Neuronal stem cell (in vitro differentiated cells): ENCODE data around the gene IGF1R.

Experiments
- DNase-seq: peaks from one replicate; pipeline ENCODE4 v3.0.0-alpha.2; 2013; ENCODE audit warnings: low spot score
- H2AFZ ChIP-seq: one replicate; pipeline ENCODE4 v1.6.1; 2013; ENCODE audit warnings: mild to moderate bottlenecking, low read length, inconsistent platforms
- H2AK5ac ChIP-seq: 2 replicates; pipeline ENCODE4 v1.6.1; 2013; ENCODE audit warnings: low read depth, mild to moderate bottlenecking, inconsistent platforms, low read length, moderate library complexity, mixed read lengths
- H2BK120ac ChIP-seq: 2 replicates; pipeline ENCODE4 v1.6.1; 2013; ENCODE audit warnings: low read depth, mild to moderate bottlenecking, inconsistent platforms, low read length, moderate library complexity, mixed read lengths
- H2BK12ac ChIP-seq: one replicate; pipeline ENCODE4 v1.6.1; 2013; ENCODE audit warnings: low read length, inconsistent platforms
- H2BK15ac ChIP-seq: 2 replicates; pipeline ENCODE4 v1.6.1; 2013; ENCODE audit warnings: mild to moderate bottlenecking, low read length, inconsistent platforms, mixed read lengths
- H2BK5ac ChIP-seq: one replicate; pipeline ENCODE4 v1.6.1; 2013; ENCODE audit warnings: inconsistent platforms, mild to moderate bottlenecking, low read length, moderate library complexity
- H3K14ac ChIP-seq: one replicate; pipeline ENCODE4 v1.6.1; 2013; ENCODE audit warnings: low read length, inconsistent platforms
- H3K18ac ChIP-seq: 2 replicates; pipeline ENCODE4 v1.6.1; 2013; ENCODE audit warnings: low read length, inconsistent platforms
- H3K23ac ChIP-seq: 2 replicates; pipeline ENCODE4 v1.6.1; 2013; ENCODE audit warnings: low read depth, mild to moderate bottlenecking, mixed read lengths, low read length, inconsistent platforms; ENCODE audit not compliant: poor library complexity
- H3K27ac ChIP-seq: replicated peaks from 3 replicates; pipeline ENCODE4 v1.5.1; 2013; ENCODE audit warnings: low read length, inconsistent platforms
- H3K27me3 ChIP-seq, 3 experiments: 2 replicates each; pipeline ENCODE4 v1.6.1; 2013; ENCODE audit warnings: low read length in 3 of 3, mild to moderate bottlenecking in 2 of 3, inconsistent platforms in 1 of 3, low read depth in 1 of 3, mixed read lengths in 1 of 3, moderate library complexity in 1 of 3; ENCODE audit not compliant: control insufficient read depth in 3 of 3, insufficient read depth in 3 of 3
- H3K36me3 ChIP-seq, 2 donors: replicated peaks in 1 of 2; 2 replicates each; pipeline ENCODE4 v1.6.1; 2013; ENCODE audit warnings: low read length in 2 of 2; ENCODE audit not compliant: control insufficient read depth in 2 of 2, insufficient read depth in 2 of 2
- H3K4ac ChIP-seq: 2 replicates; pipeline ENCODE4 v1.6.1; 2013; ENCODE audit warnings: inconsistent platforms, mild to moderate bottlenecking, low read length, moderate library complexity
- H3K4me1 ChIP-seq, 2 donors: 1 replicate in 1 of 2; 2 replicates in 1 of 2; pipeline ENCODE4 v1.6.1; 2013; ENCODE audit warnings: low read length in 2 of 2, low read depth in 1 of 2; ENCODE audit not compliant: control insufficient read depth in 2 of 2, insufficient read depth in 1 of 2
- H3K4me2 ChIP-seq: one replicate; pipeline ENCODE4 v1.6.1; 2013; ENCODE audit warnings: mild to moderate bottlenecking, low read length, inconsistent platforms; ENCODE audit not compliant: insufficient read depth, poor library complexity, severe bottlenecking
- H3K4me3 ChIP-seq, 2 donors: 2 replicates each; pipeline ENCODE4 v1.5.1; 2013; ENCODE audit warnings: low read length in 2 of 2, mild to moderate bottlenecking in 2 of 2, inconsistent platforms in 1 of 2, moderate library complexity in 1 of 2
- H3K79me1 ChIP-seq: one replicate; pipeline ENCODE4 v1.6.1; 2013; ENCODE audit warnings: low read depth, mild to moderate bottlenecking, inconsistent platforms, low read length, moderate library complexity
- H3K9ac ChIP-seq: one replicate; pipeline ENCODE4 v1.6.1; 2013; ENCODE audit warnings: mild to moderate bottlenecking, low read depth, low read length, inconsistent platforms; ENCODE audit not compliant: poor library complexity
- H3K9me3 ChIP-seq, 2 donors: replicated peaks in 1 of 2; 2 replicates each; pipeline versions ENCODE3 to v1.6.1; 2013; ENCODE audit warnings: low read length in 2 of 2, mild to moderate bottlenecking in 2 of 2, inconsistent platforms in 1 of 2, low read depth in 1 of 2, mixed read lengths in 1 of 2, moderate library complexity in 1 of 2; ENCODE audit not compliant: control insufficient read depth in 2 of 2, insufficient read depth in 1 of 2
- H4K8ac ChIP-seq: one replicate; pipeline ENCODE4 v1.6.1; 2013; ENCODE audit warnings: low read depth, mild to moderate bottlenecking, inconsistent platforms, low read length, moderate library complexity
- H4K91ac ChIP-seq: one replicate; pipeline ENCODE4 v1.6.1; 2013; ENCODE audit warnings: low read length, low read depth, mild to moderate bottlenecking, inconsistent platforms; ENCODE audit not compliant: poor library complexity
- WGBS, 2 donors: extraction: QIAGEN DNeasy Blood & Tissue Kit; methylation state at CpG; one replicate each; pipeline ENCODE4 v1.1.7; 2013; ENCODE audit warnings: missing lambda C conversion rate in 2 of 2, mixed read lengths in 1 of 2; ENCODE audit not compliant: insufficient read length in 2 of 2, insufficient replicate concordance in 1 of 2; ENCODE audit errors: extremely low coverage in 2 of 2; 5-methylcytosine and 5-hydroxymethylcytosine counted together

Gene IGF1R

GRCh38 chr15:98740295-98740694 lies 92.0 kb downstream of the IGF1R start:
- no peak for DNase-seq

GRCh38 chr15:98740963-98741362 lies 92.6 kb downstream of the IGF1R start:
- Histone ChIP-seq H3K4me1 (peaks cover 10 to 12% of the 10 kb centered on the region in 2 donors), H4K8ac (no peak overlapping the region), H3K27ac (no peak overlapping the region), H3K4ac (no peak overlapping the region), H4K91ac (no peak overlapping the region), H3K9ac (no peak overlapping the region), H3K4me2 (no peak overlapping the region), H2BK15ac (no peak overlapping the region), H3K23ac (no peak overlapping the region), H2AFZ (no peak overlapping the region), H3K27me3 (no peaks in the 10 kb centered on the region), H2BK120ac (no peak overlapping the region), H2BK12ac (no peak overlapping the region), H3K14ac (no peak overlapping the region), H3K4me3 (no peak overlapping the region), H3K79me1 (peaks cover 5% of the 10 kb centered on the region), H2BK5ac (no peak overlapping the region), H2AK5ac (no peak overlapping the region), H3K36me3 (no peaks in the 10 kb centered on the region), H3K18ac (no peak overlapping the region), H3K9me3 (peaks cover 0 to 3% of the 10 kb centered on the region in 2 donors)
- WGBS, 2 donors: no CpG with 5 or more reads among the region's 4 CpGs
- DNase-seq: no peak

More at GRCh38 chr15:98740295-98740694, 92.0 kb downstream of the IGF1R start:
- Histone ChIP-seq H3K36me3 (no peaks in the 10 kb centered on the region), H4K91ac (no peak overlapping the region), H3K4me1 (peaks cover 8 to 9% of the 10 kb centered on the region in 2 donors), H2AFZ (no peak overlapping the region), H4K8ac (no peak overlapping the region), H3K4me2 (no peak overlapping the region), H3K27ac (no peak overlapping the region), H2BK12ac (no peak overlapping the region), H3K79me1 (peaks cover 4% of the 10 kb centered on the region), H2BK120ac (no peak overlapping the region), H3K9ac (no peak overlapping the region), H3K27me3 (no peaks in the 10 kb centered on the region), H3K23ac (no peak overlapping the region), H2AK5ac (no peak overlapping the region), H3K9me3 (peaks cover 0 to 3% of the 10 kb centered on the region in 2 donors), H3K18ac (no peak overlapping the region), H3K4ac (no peak overlapping the region), H2BK5ac (no peak overlapping the region), H2BK15ac (no peak overlapping the region), H3K14ac (no peak overlapping the region), H3K4me3 (no peak overlapping the region)
- WGBS, 2 donors: no CpG with 5 or more reads among the region's 4 CpGs

- no peaks in the 10 kb centered on the region for H3K27me3 ChIP-seq
- H3K4me1 ChIP-seq: peaks cover 7 to 12% of the 10 kb centered on the region in 2 donors
- no peak overlapping the region for H2BK12ac ChIP-seq
- H3K23ac ChIP-seq: no peak overlapping the region
- H3K27ac ChIP-seq: no peak overlapping the region
- H2AK5ac ChIP-seq: no peak overlapping the region
- no peak overlapping the region for H2AFZ ChIP-seq
- H4K91ac ChIP-seq: no peak overlapping the region
- no peaks in the 10 kb centered on the region for H3K36me3 ChIP-seq
- H3K9ac ChIP-seq: no peak overlapping the region
- no peak overlapping the region for H2BK5ac ChIP-seq
- no peak overlapping the region for H2BK120ac ChIP-seq
- no peak overlapping the region for H4K8ac ChIP-seq
- H3K14ac ChIP-seq: no peak overlapping the region
- WGBS, 2 donors: no CpG with 5 or more reads among the region's 6 CpGs
- DNase-seq: no peak
- H3K4me2 ChIP-seq: no peak overlapping the region
- H2BK15ac ChIP-seq: no peak overlapping the region
- peaks cover 0 to 3% of the 10 kb centered on the region in 2 donors for H3K9me3 ChIP-seq
- H3K4me3 ChIP-seq: no peak overlapping the region
- peaks cover 6% of the 10 kb centered on the region for H3K79me1 ChIP-seq
- H3K18ac ChIP-seq: no peak overlapping the region
- no peak overlapping the region for H3K4ac ChIP-seq
Observed at GRCh38 chr15:98743177-98743576, 94.8 kb downstream of the IGF1R start.

- H3K27ac ChIP-seq: no peak overlapping the region
Observed at GRCh38 chr15:98744506-98744905, 96.2 kb downstream of the IGF1R start.

More at GRCh38 chr15:98744506-98744905, 96.2 kb downstream of the IGF1R start:
- H3K23ac ChIP-seq: no peak overlapping the region
- H2BK120ac ChIP-seq: no peak overlapping the region
- no peak overlapping the region for H4K91ac ChIP-seq
- H3K27me3 ChIP-seq: no peaks in the 10 kb centered on the region
- no peak overlapping the region for H2BK12ac ChIP-seq
- peaks cover 6% of the 10 kb centered on the region for H3K79me1 ChIP-seq
- H3K14ac ChIP-seq: no peak overlapping the region
- peaks cover 5 to 6% of the 10 kb centered on the region in 2 donors for H3K4me1 ChIP-seq
- no peak for DNase-seq
- no peak overlapping the region for H3K4me2 ChIP-seq
- no peak overlapping the region for H2AK5ac ChIP-seq
- no peaks in the 10 kb centered on the region for H3K9me3 ChIP-seq
- no peak overlapping the region for H3K9ac ChIP-seq
- WGBS, 2 donors: no CpG with 5 or more reads among the region's 2 CpGs
- no peak overlapping the region for H2BK15ac ChIP-seq
- H2AFZ ChIP-seq: no peak overlapping the region
- H3K4ac ChIP-seq: no peak overlapping the region
- H4K8ac ChIP-seq: no peak overlapping the region
- H3K18ac ChIP-seq: no peak overlapping the region
- no peaks in the 10 kb centered on the region for H3K36me3 ChIP-seq
- H2BK5ac ChIP-seq: no peak overlapping the region
- no peak overlapping the region for H3K4me3 ChIP-seq
